Spleen (tissue), 11 donors: ENCODE measurements around the gene RPL38. TPM values are rescaled to one million over a fixed set of nuclear protein-coding genes. Genes with fewer than 3 reads are reported as not detected.

ENCODE experiments used
- DNase-seq: peaks from one replicate; pipeline ENCODE4 v3.0.0-alpha.2; 2020
- H3K27ac ChIP-seq, 8 donors: fragments of 200-600 bp; sonication (generic) in 7 of 8; 1 replicate in 4 of 8; 2 replicates in 4 of 8; pipeline versions ENCODE4 v1.5.0 to v1.8.0; 2016 to 2021; ENCODE audit warnings: inconsistent platforms in 4 of 8, mild to moderate bottlenecking in 4 of 8, moderate library complexity in 1 of 8
- H3K27me3 ChIP-seq, 7 donors: fragments of 200-600 bp; sonication (generic) in 6 of 7; replicated peaks in 1 of 7; 1 replicate in 4 of 7; 2 replicates in 3 of 7; pipeline versions ENCODE4 v1.5.0 to v1.8.0; 2016 to 2021; ENCODE audit warnings: inconsistent platforms in 3 of 7, mild to moderate bottlenecking in 1 of 7
- H3K36me3 ChIP-seq, 6 donors: fragments of 200-600 bp; sonication (generic) in 5 of 6; 1 replicate in 4 of 6; 2 replicates in 2 of 6; pipeline versions ENCODE4 v1.5.0 to v1.8.0; 2016 to 2021; ENCODE audit warnings: inconsistent platforms in 2 of 6
- H3K4me1 ChIP-seq, 6 donors: fragments of 200-600 bp; sonication (generic) in 5 of 6; 1 replicate in 3 of 6; 2 replicates in 3 of 6; pipeline versions ENCODE4 v1.5.0 to v1.8.0; 2016 to 2021; ENCODE audit warnings: inconsistent platforms in 3 of 6
- H3K4me3 ChIP-seq, 8 donors: fragments of 200-600 bp; sonication (generic) in 7 of 8; 1 replicate in 4 of 8; 2 replicates in 4 of 8; pipeline versions ENCODE4 v1.5.0 to v1.8.0; 2016 to 2021; ENCODE audit warnings: inconsistent platforms in 4 of 8, mild to moderate bottlenecking in 4 of 8, moderate library complexity in 2 of 8
- H3K9me3 ChIP-seq, 8 donors: fragments of 200-600 bp; sonication (generic) in 7 of 8; 1 replicate in 4 of 8; 2 replicates in 4 of 8; pipeline versions ENCODE4 v1.5.0 to v1.8.0; 2016 to 2021; ENCODE audit warnings: inconsistent platforms in 4 of 8
- CTCF ChIP-seq, 11 experiments: fragments of 200-600 bp in 7 of 11; fragments of 450-650 bp in 4 of 11; sonication (generic) in 4 of 11; IDR thresholded peaks in 8 of 11; conservative IDR thresholded peaks in 3 of 11; 1 replicate in 7 of 11; 2 replicates in 4 of 11; pipeline versions ENCODE4 v1.4.0 to v1.8.0; 2016 to 2021; ENCODE audit warnings: antibody characterized with exemption in 11 of 11, inconsistent platforms in 4 of 11, mild to moderate bottlenecking in 1 of 11
- POLR2A ChIP-seq, 3 donors: fragments of 450-650 bp; IDR thresholded peaks; one replicate each; pipeline ENCODE4 v1.5.1; 2017; ENCODE audit warnings: antibody characterized with exemption in 3 of 3, mild to moderate bottlenecking in 1 of 3
- POLR2AphosphoS5 ChIP-seq, 3 donors: sonication (generic); formaldehyde crosslinking; IDR thresholded peaks; one replicate each; pipeline ENCODE4 v1.5.1; 2017; ENCODE audit warnings: antibody characterized with exemption in 3 of 3
- WGBS, 5 donors: extraction: QIAGEN DNeasy Blood & Tissue Kit in 3 of 5; methylation state at CpG; one replicate each; pipeline versions ENCODE4 v1.1.5 to v1.1.7; 2013 to 2018; 5-methylcytosine and 5-hydroxymethylcytosine counted together
- intact Hi-C: fragments of 100-400 bp; cut with DNase I; formaldehyde crosslinking; loops from one replicate; pipeline ENCODE4 v1.15.0; 2023; ENCODE audit warnings: low total_unique reads
- polyA plus RNA-seq, 3 donors: library from polyadenylated mRNA; stranded (reverse); fragments of 200-250 nt; gene quantifications; one replicate each; pipeline ENCODE4 v1.2.1, GENCODE V29; 2013
- total RNA-seq, 7 donors: library from RNA; depleted of rRNA in 3 of 7; stranded (reverse); fragments of >200 nt in 3 of 7; fragmentation: NEBNext Ultra II Directional in 4 of 7; extraction: Animal tissue kit (Norgen Biotek cat#: 25700) in 4 of 7; gene quantifications; one replicate each; pipeline versions ENCODE4 v1.1.0 to v1.2.1, GENCODE V29; 2016 to 2021
- donor health status: healthy with polysubstance abuse.
- donor health status: DM: no; HTN: no; CAD: no; lungs with moderate emphysema.
- donor health status: DM: no; HTN: no; CAD: no.
- donor health status: Bipolar disorder and iron deficiency.
- donor health status: healthy.
- donor health status: DM: no; HTN: no; CAD: no.
- donor health status: DM: yes; HTN: yes; CAD: no.

Gene RPL38
- total and polyA plus RNA-seq, 10 donors, result 311 to 3,463 (median 896) TPM

- H3K36me3 ChIP-seq, result peaks cover 0 to 8% (median 0%) of the 10 kb centered on the region in 6 donors
- TF ChIP-seq POLR2A (IDR thresholded peaks at IDR 0.05) (no peak), CTCF (IDR thresholded peaks at IDR 0.05 in 8 of 11, conservative IDR thresholded peaks at IDR 0.05 in 3 of 11) (no peak), POLR2AphosphoS5 (IDR thresholded peaks at IDR 0.05) (no peak)
- H3K4me1 ChIP-seq, result peaks cover 14 to 55% (median 43%) of the 10 kb centered on the region in 6 donors
- H3K9me3 ChIP-seq, result no peaks in the 10 kb centered on the region
- H3K4me3 ChIP-seq, result no peak overlapping the region
- intact Hi-C loops, result loop anchor here (10.0 kb wide), 2 partner anchors 148 to 238 kb away; partner anchors contain the start of genes BTBD17 and GPR142
- no peaks in the 10 kb centered on the region for H3K27me3 ChIP-seq
- WGBS, 5 donors, result 62 to 68% (median 64%) methylated on average over 12 to 13 of the region's 13 CpGs
- DNase-seq, result no peak
- no peak overlapping the region for H3K27ac ChIP-seq
Measured at GRCh38 chr17:74217037-74217730, 13.7 kb downstream of the RPL38 start.

- intact Hi-C loops, result loop anchor here (10.0 kb wide), 2 partner anchors 147 to 237 kb away; partner anchors contain the start of genes BTBD17 and GPR142
- Histone ChIP-seq H3K27ac (no peak overlapping the region), H3K4me3 (no peak overlapping the region), H3K9me3 (no peaks in the 10 kb centered on the region), H3K4me1 (peaks cover 9 to 48% (median 36%) of the 10 kb centered on the region in 6 donors), H3K36me3 (peaks cover 0 to 16% (median 0%) of the 10 kb centered on the region in 6 donors), H3K27me3 (no peaks in the 10 kb centered on the region)
- 87 to 96% (median 94%) methylated on average over 2 of the region's 2 CpGs for WGBS, 5 donors
- DNase-seq, result no peak
- no peak for TF ChIP-seq POLR2AphosphoS5 (IDR thresholded peaks at IDR 0.05)
- TF ChIP-seq POLR2A (IDR thresholded peaks at IDR 0.05), result no peak
- no peak for TF ChIP-seq CTCF (IDR thresholded peaks at IDR 0.05 in 8 of 11, conservative IDR thresholded peaks at IDR 0.05 in 3 of 11)
Measured at GRCh38 chr17:74217888-74218287, 14.4 kb downstream of the RPL38 start.

- intact Hi-C loops, result loop anchor here (10.0 kb wide), 2 partner anchors 146 to 236 kb away; partner anchors contain the start of genes BTBD17 and GPR142
- 82 to 91% (median 89%) methylated on average over 8 of the region's 8 CpGs for WGBS, 5 donors
Measured at GRCh38 chr17:74218436-74218835, 15.0 kb downstream of the RPL38 start.

More at GRCh38 chr17:74218436-74218835, 15.0 kb downstream of the RPL38 start:
- Histone ChIP-seq H3K27me3 (no peaks in the 10 kb centered on the region), H3K4me1 (peaks cover 9 to 43% (median 35%) of the 10 kb centered on the region in 6 donors), H3K4me3 (no peak overlapping the region), H3K9me3 (no peaks in the 10 kb centered on the region), H3K36me3 (peaks cover 0 to 21% (median 0%) of the 10 kb centered on the region in 6 donors), H3K27ac (no peak overlapping the region)
- DNase-seq, result no peak
- TF ChIP-seq CTCF (IDR thresholded peaks at IDR 0.05 in 8 of 11, conservative IDR thresholded peaks at IDR 0.05 in 3 of 11) (no peak), POLR2AphosphoS5 (IDR thresholded peaks at IDR 0.05) (no peak), POLR2A (IDR thresholded peaks at IDR 0.05) (no peak)
